ENCODE data around the gene TRPM8.

TRPM8 gene

DNA sequence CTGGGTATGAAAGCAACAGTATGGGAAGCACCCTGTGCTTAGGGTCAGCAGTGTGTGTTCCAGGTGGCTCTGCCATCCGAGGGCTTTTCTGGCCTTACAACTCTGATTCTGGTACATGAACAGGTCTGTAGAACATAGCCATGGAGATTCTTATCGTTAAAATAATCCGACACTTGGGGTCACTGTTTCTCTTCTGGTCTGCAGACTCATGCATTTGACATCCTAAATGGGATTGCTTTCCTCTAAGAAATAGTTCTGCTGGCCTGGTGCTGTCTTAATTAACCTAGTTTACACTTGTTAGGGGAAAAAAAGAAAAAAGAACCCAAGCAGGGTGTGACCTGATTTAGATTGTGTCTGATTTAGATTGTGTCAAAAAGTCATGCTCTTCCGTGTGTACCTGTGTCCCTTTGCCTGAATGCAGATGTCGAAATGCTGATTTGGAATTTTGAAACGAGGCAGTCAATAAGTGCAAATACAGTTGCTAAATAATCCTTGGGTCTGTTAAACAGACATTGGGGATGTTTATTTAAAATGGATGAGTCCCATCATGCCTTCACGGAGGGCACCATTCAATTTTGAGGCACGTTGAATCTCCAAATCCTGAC is 59.6 kb downstream of the TRPM8 start:
- DNase-seq = no peak

DNA sequence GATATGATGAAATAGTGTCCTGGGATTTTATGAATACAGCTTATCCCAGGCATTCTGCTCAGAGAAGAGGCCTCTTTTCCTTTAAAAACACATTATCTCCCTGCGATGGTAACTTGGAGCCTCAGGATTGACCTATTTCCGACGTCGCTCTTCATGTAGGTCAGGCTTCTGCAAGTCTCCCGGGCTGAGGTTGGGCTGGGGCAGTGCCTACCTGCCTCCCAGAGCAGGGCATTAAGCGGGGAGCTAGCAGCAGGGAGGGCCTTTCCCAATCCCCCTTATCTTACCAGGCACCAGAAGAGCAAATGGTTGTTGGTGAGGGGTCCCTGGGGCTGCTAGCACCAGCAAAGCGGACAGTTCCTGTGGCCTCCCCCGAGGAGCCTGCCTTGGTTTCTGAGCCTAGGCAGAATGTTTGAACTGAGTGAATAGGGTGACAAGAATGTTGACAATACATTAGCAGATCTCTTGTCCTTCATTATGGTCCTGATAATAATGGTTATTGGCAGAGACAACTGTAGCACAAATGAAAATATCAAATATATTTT is 60.2 kb downstream of the TRPM8 start:
- DNase-seq = no peak

DNA sequence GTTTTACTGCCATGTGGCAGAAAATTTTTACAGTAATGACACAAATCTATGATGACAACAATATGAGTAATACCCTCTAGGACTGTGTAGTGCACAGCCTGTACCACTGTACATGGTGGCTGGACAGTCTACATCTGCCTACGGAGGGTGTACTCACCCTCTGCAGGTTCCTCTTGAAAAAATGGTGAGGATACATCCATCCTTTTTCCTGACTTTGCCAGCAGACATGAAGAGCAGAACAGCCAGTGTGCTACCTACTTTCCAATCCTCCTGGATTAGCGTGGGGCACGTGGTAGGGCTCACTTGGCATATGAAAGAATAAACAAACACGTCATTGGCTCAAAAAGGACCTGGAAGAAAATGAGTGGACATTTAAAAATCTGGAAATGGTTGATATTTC is 62.6 kb downstream of the TRPM8 start:
- DNase-seq = no peak

DNA sequence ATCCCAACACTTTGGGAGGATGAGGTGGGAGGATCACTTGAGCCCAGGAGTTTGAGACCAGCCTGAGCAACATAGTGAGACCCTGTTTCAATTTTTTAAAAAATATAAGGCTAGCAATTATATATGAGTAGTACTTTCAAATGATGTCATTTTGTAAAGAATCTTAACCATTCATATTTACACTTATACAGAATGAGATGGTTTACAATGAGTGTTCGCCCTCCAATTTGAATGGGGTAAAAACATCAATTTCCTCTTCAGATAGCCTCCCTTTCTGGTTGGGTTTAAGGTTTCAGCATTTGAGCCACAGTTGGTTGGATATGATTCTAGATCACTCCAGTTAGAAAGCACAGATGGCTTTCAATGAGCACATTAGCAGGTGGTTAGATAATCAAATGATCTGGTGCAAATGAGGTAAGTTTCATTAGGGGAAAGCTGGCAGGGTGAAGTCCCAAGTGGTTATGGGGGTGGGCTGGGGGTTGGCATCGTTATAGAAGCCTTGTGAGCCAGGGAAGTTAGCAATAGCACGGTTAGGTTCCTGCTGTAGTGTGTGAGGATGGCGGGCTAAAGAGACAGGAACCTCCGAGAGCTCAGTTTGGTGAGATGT is 63.9 kb downstream of the TRPM8 start:
- no peak for DNase-seq

DNA sequence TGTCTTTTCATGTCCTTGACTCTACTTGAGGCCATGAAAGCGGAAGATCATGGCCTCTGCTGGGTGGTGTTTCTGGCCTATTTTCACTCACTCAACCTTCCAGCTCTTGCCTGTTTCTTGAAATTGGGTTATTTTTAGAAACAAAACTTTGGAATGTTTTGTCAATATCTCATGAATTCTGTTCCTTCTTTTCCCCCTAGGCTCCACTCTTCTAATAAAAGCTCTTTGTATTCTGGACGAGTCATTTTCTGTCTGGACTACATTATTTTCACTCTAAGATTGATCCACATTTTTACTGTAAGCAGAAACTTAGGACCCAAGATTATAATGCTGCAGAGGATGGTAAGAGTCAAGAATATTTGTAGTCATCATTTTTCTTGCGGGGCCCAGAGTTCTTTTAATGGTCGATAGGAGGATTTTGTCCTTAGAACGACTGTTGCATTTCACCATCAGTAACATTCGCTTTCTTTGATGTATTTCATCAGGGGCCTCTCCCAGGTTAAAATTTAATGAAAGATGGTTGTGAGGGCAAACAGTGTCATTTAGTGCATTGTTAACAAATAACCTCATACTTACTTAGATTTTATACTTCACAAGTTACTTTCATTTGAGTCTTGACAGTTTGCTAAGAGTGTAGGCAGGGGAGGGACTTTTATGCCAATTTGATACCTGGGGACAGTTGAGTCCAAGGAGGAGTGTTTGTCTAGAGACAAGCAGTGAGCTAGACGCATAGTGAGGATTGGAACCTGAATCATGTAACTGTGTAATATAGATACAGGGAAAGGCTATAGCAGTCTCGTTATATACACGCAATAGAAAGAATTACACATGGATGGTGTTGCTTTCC is 64.6 kb downstream of the TRPM8 start:
- no peak for DNase-seq

DNA sequence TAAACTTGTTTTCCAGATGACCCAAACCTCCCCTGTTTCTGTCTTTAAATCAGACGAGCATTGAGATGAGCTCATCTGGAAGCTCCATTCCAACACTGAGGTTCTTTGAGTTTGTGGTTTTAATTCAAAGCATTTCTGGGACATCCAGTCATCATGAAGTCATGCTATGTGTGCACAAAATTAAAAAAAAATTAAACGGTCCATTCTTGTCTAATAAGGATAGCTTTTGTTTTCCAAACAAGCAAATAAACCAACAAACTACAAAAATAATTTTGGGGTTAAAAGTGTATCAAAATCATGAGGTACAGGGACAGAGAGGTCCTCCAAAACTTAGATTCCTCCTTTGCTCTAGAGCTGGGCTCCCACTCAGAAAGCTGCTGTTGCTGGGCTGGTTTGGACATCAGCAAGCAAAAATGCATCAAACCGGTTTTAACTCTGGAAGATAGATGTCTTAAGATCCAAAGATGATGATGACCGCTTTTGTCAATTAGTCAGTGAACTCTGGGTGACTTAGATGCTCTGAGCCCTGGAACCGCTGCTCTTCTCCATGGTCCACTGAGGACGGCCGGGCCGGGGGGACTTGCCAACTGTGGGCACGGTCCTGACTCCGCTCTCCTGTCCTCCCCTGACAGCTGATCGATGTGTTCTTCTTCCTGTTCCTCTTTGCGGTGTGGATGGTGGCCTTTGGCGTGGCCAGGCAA is 65.4 kb downstream of the TRPM8 start:
- no peak for DNase-seq

DNA sequence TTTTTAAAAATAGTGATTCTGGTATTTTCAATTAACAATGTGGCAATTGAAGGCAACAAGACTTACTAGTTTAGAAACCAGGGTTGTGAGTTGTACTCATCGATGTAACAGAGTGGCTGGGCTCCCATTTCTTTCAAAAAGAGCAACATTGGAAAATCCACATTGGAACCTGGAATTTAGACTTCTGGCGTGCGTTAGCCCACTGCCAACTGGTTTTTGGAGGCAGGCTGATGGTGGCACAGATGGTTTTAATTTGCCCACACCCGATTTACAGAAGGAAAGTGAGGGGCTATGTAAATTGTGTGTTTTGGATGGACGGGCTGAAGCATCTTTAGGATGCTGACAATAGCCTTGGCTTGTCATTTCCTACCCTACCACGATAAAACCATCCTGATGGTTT is 66.3 kb downstream of the TRPM8 start:
- DNase-seq = no peak

DNA sequence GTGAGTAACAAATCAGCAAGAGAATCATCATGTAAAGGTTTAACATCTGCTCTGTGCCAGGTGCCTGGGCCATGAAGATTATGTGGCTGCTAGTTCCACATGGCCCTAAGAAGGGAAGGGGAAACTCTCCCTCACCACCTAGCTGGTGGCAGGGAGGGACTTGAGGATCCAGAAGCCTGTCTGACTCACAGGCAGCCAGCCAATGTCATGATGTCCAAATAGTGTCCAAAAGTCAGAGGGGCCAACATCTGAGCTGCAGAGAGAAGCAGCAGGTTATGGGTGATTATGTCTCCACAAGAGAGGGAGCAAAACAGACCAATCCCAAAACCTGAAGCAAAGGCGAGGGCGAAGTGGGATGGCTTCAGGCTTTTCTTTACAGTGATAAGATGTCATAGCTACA is 71.4 kb downstream of the TRPM8 start:
- DNase-seq = no peak

DNA sequence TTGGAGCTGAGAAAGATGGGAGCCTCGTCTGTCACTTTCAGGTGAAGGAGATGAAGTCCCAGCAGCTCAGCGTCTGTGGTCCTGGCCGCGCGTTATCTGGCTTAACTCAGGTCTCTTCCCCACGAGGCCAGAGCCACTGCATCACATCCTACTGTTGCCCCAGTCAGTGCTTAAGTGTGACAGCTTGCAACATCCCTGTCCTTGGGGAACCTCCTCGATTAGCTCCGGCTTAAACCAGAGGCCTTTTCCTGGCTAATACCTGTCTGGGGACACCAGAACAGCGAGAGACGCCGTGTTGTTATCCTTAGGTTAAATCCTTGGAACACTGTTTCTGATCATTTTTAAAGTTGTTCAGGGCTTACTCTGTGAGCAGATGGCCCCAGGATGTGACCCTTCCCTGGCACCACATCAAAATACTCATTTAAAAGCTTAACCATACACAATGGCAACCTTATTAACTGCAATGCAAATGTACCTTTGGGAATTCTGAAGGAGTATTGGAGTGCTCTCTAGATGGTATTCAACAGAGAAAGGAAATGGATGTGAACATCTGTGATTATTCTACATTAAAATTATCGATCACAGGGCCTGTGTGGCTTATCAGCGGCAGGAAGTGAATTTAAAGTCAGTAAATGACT is 72.2 kb downstream of the TRPM8 start:
- no peak for DNase-seq

DNA sequence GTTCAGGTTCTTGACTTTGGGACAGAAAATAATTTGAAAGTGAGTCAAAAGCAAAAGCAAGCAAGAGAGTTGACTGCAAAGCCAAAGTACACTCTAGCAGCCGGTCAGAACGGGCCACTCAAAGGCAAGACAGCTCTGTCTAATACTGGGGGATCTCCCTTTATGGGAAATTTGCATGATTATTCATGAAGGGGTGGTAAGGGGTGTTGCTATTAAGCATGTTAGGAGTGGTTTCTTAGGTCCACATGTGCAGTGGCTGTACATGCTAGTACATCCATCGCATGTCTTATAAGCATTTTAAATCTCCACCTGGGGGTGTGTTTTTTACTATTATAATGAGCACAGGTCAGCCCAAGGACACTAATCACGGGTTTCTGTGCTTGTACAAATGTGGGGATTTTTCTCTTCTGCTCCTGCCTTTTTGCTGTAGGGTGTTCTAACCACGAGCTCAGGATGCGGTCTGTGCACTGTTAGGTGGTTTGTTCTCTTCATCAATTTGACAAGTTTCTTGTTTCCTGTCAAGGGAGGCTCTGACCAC is 73.2 kb downstream of the TRPM8 start:
- DNase-seq = peak; percentile 46

DNA sequence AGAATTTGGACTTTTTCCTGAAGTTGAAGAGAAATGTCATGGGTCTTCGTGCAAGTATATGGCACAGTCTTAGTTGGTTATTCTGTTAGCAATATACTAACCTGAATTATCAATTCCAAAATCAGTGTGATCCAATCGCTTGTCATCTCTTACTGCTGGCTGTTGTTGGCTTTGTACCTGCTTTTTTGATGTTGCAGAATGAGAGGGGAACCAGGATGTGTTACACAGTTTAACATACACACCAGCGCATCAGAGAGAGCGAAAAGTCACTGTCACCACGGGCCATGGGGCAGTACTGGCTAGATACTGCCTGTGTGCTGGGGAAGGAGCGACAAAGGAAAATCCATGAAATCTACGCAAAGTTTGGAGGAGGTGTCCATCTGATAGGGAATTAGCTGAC is 74.0 kb downstream of the TRPM8 start:
- DNase-seq = no peak

DNA sequence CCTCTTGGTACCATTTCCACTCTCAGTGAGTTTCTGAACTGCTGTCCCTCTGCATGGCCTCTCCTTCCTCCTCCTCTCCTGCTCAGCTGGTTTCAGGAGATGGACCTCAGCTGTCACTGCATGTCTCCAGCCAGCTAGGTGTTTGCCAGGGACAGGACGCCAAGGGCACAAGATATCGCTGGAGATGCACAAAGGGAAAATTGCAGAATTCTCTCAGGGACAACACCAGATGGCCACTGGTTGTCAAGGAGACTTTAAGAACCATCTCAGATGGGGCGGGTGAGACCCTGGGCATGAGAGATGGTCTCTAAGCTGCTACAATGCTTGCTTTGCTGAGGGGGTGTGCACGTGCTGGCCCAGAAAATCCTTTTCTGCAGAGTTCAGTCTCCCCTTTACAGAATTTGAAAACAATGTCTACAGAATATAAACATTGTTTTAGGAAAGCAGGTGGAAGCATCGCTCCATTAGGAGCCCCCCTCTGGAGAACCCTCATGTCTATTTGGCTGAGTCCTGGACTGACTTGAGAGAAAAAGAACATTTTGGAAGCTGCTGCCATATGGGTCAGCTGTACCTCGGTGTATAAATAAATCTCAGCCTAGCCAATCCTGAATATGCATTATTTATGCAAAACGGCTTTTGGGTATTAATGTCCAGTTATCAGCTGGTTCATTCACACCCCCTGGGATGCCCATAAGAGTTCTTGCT is 75.5 kb downstream of the TRPM8 start:
- no peak for DNase-seq

DNA sequence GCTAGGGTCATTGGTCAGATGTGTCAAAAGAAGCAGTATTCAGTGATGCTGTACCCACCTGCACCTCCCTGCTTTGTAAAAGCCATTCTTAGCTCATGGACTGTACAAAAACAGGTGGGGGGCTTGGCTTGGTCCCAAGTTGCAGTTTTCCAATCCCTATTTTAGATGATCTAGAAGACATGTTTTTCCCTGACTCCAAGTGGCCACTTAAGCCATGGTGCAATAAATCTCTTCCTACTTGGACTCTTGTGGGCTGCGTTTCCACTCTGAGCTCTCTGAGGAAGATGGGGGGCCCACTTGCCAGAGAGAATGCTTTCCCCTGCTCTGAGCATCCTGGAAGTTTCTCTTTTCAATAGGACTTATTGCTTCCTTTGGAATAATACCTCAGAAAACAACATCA is 76.3 kb downstream of the TRPM8 start:
- DNase-seq = no peak

DNA sequence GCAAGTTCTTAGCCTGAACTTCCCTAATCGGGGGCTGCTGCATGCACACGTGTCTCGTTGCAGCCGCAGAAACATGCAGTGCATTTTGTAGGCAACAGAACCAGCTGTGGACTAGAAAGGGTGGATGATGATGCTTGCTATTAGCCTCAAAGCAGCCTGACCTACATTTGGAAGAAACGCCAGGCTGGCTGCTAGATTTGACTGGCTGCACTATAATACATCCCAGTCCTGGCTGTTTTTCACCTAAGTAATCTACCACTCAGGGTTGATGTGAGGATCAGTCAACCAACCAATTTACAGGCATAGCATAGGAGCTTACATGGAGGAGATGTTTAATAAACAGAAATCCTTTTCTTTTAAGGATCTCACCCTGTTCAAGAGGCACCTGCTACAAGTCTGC is 77.0 kb downstream of the TRPM8 start:
- no peak for DNase-seq

DNA sequence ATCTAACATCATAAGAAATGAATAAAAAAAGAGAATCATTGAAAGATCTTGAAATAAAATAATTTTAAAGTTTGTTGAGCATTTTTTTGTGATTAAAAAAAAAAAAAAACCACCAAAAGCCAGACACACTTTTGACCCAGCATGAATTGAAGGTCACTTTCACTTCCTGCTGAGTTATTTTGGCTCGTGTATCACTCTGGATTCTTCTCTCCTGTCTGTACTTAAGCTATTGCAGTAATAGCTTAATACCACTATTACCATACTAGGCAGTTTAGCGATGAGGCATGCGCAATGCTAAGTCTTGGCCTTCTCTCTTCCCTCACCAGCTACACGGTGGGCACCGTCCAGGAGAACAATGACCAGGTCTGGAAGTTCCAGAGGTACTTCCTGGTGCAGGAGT is 78.8 kb downstream of the TRPM8 start:
- DNase-seq = no peak

DNA sequence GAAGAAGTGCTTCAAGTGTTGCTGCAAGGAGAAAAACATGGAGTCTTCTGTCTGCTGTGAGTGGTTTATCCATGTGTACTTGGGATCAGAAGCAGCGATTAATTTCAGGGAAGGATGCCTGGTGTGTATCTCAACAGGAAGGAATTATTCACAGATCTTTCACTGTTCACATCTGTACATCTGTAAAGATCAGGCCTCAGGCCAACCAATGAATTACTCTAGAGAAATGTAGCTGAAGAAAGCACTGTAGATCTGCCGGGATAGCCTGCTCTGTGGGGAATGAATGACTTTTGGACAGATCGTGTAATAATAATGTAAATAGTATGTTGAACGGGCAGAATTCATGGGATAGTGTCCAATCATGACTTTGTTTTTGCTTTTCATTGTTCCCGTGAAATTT is 79.3 kb downstream of the TRPM8 start:
- no peak for DNase-seq

DNA sequence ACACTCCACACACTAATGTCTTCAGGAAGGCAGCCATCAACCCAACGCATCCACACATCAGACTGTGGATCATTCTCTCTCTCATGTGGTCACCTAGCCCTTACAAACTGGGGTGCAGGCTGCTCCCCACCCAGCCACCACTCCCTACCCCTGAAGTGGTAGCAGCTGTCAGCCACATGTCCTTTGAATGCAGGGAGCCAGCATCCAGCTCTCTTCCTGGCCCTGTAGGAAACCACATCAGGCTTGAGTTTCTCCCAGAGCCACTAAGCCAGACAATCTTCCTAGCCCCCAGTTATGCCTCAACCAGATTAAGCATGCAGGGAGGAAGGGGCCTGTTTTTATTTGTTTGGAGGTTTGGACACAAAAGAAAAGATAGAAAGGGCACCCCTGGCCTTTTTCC is 80.5 kb downstream of the TRPM8 start:
- no peak for DNase-seq

DNA sequence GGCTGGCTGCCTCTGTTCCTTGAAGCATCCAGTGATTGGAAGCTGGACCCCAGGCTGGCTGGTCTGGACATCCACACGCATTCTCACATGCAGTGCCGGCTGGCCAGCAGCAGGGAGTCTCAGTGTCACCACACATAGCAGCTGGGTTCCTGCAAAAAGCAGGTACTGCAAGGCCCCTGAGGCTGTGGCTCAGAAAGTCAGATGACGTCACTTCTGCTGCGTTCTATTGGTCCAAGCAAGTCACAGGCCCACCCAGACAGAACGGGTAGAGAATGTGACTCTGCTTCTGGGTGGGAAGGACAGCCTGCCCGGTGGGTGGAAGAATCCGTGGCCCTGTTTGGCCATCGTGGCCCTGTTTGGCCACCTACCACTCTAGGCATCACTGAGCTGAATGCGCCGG is 82.0 kb downstream of the TRPM8 start:
- no peak for DNase-seq

DNA sequence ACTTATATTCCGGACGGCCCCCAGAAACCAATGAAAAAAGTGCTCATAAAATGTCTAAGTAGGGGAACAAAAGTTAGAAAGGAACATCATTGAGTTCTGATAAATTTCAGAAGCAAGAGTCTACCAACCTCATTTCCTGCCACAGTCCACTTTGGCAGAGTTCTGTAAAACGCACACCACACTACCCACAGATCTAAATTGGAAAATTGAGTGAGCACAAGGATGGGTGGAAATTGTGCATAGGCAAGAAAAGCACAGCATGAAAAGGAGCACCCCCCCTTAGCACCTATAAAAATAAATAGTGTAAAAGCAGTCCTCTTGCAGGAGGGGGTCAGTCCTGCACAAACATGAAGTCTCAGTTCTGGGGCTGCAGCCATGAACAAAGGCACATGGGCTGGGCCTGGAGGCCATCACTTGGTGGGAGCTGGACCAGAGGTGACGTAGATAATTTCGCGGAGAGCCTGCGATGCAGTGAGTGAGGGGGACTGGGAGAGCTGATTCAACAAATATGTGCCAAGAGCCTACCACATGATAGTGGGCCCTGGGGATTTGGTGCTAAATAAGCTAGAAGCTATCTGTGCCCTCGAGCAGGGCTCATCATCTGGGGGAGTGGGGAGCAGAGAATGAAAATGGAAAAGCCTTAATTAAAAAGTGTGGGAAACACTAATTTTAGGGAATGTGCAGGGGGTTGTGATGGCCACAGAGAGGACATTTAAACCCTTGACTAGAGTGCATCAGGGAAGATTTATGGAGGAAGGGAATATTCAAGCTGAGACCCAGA is 84.4 kb downstream of the TRPM8 start:
- DNase-seq = no peak

DNA sequence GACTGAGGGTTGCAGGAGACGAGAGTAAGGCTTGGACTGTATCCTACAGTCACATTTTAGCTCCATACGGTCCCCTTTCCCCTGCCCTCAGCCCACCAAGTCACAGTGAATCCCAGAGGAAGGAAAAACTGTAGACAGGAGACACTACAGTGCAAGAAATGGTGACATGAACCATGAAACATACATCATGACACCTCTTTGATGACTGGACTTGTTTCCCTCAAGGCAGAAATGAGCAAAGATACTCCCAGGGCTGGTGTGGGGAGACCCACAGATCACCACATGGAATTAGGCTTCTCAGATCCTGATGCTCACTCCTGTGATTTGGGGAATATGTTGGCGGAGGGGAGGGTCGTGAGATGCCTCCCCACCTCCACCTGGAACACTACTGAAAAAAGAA is 85.1 kb downstream of the TRPM8 start:
- DNase-seq = no peak

DNA sequence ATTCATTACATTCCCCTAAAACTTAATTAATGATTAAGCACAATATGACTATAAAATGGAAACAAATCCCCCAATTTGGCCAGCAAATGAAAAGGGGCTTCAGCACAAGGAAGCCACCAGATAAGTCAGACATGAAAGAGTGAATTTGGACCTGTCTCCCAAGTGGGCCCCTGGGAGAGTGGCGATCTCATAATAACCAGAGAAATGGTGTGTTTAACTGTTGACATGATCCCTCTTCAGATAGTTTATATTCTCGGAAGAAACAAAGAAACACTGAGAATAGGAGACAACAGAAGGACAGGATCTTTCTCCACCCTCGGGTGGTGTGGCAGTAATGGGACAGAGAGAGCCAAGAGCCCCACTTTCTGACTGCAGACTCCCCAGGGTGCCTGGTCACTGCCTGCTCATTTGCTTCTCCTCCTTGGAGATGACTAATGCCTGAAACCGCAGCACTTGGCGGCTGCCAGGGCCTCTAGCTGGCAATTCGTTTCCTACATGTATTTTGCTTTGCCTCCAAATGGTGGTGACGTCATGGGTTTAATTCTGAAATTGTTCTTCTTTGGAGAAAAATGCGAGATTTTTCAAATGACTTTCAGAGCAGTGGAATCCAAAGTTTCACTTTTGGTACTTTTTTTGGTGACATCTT is 86.9 kb downstream of the TRPM8 start:
- DNase-seq = peak; percentile 64
